Measurements from ENCODE around the gene SLC2A13. TPM values are rescaled to one million over a fixed set of nuclear protein-coding genes. Genes with fewer than 3 reads are reported as not detected.

Gene SLC2A13
- total RNA-seq, 1 experiment from 2014 or later: 7.0 TPM

- no peak overlapping the region for H3K4ac ChIP-seq (ENCODE audit: low read depth, low read length)
- no peak overlapping the region for H3K9ac ChIP-seq (ENCODE audit: extremely low read depth, insufficient read length, low read length)
- no peaks in the 10 kb centered on the region for H3K23me2 ChIP-seq (ENCODE audit: insufficient read length, low read depth, low read length, poor library complexity, severe bottlenecking)
- Mint-ChIP-seq H3K27me3 (ENCODE audit: low read depth) (no peaks in the 10 kb centered on the region), H3K9me3 (peaks cover 10 to 13% of the 10 kb centered on the region in 2 experiments; a peak in 3 of 5 replicates), H3K36me3 (ENCODE audit: insufficient read depth in 1 of 3, low read depth in 3 of 3) (peaks cover 1 to 9% (median 2%) of the 10 kb centered on the region in 3 experiments; a peak in 4 of 7 replicates), H3K27ac (no peak overlapping the region), H3K4me3 (no peak overlapping the region), H3K4me1 (peaks cover 10 to 11% of the 10 kb centered on the region in 2 experiments)
- H2BK15ac ChIP-seq (ENCODE audit: low read depth, low read length): no peak overlapping the region
- no CpG with 5 or more reads among the region's 5 CpGs for WGBS (ENCODE audit: extremely low coverage, insufficient read length, low lambda C conversion rate)
- H4K8ac ChIP-seq (replicated peaks; ENCODE audit: insufficient read length, low read depth, low read length): no peak overlapping the region
- no peaks in the 10 kb centered on the region for H3K9me3 ChIP-seq (ENCODE audit: control insufficient read depth, low read depth, low read length)
- no peak overlapping the region for H3K23ac ChIP-seq (ENCODE audit: insufficient read length, low read depth, low read length)
- H3T11ph ChIP-seq (ENCODE audit: low read length): no peak overlapping the region
- H2BK120ac ChIP-seq (ENCODE audit: low read depth, low read length, poor library complexity, severe bottlenecking): no peak overlapping the region
- H2AFZ ChIP-seq (ENCODE audit: low read length): no peak overlapping the region
- H3K4me2 ChIP-seq (ENCODE audit: insufficient read depth, insufficient read length, low read length): no peak overlapping the region
- H3K4me1 ChIP-seq (ENCODE audit: insufficient read depth, low read length): no peaks in the 10 kb centered on the region
- H2BK20ac ChIP-seq (ENCODE audit: low read depth, low read length, poor library complexity, severe bottlenecking): no peak overlapping the region
- DNase-seq: peak; percentile 53
- no peak overlapping the region for H3K14ac ChIP-seq (ENCODE audit: insufficient read depth, low read length)
- H3K79me1 ChIP-seq (ENCODE audit: insufficient read depth, low read depth, low read length, poor library complexity, severe bottlenecking): no peaks in the 10 kb centered on the region
- H4K20me1 ChIP-seq (ENCODE audit: control insufficient read depth, insufficient read depth, insufficient read length): no peaks in the 10 kb centered on the region
- TF ChIP-seq CTCF (conservative IDR thresholded peaks at IDR 0.05): peak; percentile 74
- no peaks in the 10 kb centered on the region for H3K79me2 ChIP-seq (ENCODE audit: insufficient read depth, low read length)
- H3K27me3 ChIP-seq (ENCODE audit: insufficient read depth, low read length): no peaks in the 10 kb centered on the region
- no peak overlapping the region for H2BK12ac ChIP-seq (ENCODE audit: insufficient read length, low read depth, low read length)
- no peak overlapping the region for H3K56ac ChIP-seq (ENCODE audit: insufficient read length, low read depth, low read length)
- no peak overlapping the region for H4K91ac ChIP-seq (ENCODE audit: insufficient read length, low read depth, low read length)
- H2AK5ac ChIP-seq (ENCODE audit: insufficient read length, low read length): no peak overlapping the region
- H2BK5ac ChIP-seq (ENCODE audit: insufficient read length, low read length): no peak overlapping the region
- H4K5ac ChIP-seq (ENCODE audit: insufficient read length, low read depth, low read length): no peak overlapping the region
- H3K18ac ChIP-seq (ENCODE audit: insufficient read length, low read depth, low read length): no peak overlapping the region
- H3K27ac ChIP-seq (ENCODE audit: insufficient read length, low read depth, low read length): no peak overlapping the region
Observed at GRCh38 chr12:39807043-39807442, 298.8 kb downstream of the SLC2A13 start.
